HG03060 (cell line): ENCODE measurements around the gene TSPOAP1.

Experiments used
- ATAC-seq: cut with Tn5 transposase; IDR thresholded peaks from one replicate; pipeline ENCODE4 v1.9.1; 2021; ENCODE audit warnings: low read depth, moderate number of reproducible peaks; ENCODE audit not compliant: unreplicated experiment

TSPOAP1 gene

GRCh38 chr17:58362368-58363014 is 33.9 kb upstream of the TSPOAP1 start:
- ATAC-seq, result no peak

- no peak for ATAC-seq
Observed at GRCh38 chr17:58360296-58361063, 31.9 kb upstream of the TSPOAP1 start.

DNA sequence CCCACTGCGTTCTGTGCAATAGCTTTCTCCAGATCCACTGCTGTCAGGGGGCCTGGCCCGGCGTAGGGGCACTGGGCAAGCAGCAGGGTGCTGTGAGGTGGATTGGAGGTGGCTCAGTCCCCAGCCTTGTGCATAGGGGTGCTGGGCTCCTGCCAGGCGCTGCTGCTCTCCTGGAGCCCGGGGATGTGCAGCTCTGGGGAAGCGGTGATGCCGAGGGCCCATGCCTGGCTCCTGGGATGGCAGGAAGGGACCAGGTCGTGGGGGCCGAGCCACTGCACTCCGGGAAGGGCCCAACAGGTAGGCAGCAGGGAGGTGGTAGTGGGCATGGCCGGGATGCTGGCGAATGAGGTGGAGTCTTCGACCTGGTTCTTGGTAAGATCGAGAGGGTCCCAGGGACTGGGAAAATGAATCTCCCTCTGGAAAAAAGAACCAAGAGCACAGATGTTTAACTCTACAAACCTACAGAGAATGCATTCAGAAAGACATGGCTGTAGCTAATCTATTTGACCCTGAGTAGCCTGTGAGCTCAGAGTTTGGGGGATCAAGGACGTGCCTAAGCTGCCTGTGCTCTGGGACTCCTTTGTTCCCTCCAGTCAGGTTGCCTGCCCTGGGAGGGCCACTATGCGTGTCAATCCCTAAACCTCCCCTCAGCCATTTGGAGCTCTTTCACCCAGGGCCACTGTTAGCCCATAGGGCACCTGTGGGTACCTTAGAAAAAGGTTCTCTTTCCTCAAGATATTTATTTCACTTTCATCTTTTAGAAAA is 30.0 kb upstream of the TSPOAP1 start:
- no peak for ATAC-seq

DNA sequence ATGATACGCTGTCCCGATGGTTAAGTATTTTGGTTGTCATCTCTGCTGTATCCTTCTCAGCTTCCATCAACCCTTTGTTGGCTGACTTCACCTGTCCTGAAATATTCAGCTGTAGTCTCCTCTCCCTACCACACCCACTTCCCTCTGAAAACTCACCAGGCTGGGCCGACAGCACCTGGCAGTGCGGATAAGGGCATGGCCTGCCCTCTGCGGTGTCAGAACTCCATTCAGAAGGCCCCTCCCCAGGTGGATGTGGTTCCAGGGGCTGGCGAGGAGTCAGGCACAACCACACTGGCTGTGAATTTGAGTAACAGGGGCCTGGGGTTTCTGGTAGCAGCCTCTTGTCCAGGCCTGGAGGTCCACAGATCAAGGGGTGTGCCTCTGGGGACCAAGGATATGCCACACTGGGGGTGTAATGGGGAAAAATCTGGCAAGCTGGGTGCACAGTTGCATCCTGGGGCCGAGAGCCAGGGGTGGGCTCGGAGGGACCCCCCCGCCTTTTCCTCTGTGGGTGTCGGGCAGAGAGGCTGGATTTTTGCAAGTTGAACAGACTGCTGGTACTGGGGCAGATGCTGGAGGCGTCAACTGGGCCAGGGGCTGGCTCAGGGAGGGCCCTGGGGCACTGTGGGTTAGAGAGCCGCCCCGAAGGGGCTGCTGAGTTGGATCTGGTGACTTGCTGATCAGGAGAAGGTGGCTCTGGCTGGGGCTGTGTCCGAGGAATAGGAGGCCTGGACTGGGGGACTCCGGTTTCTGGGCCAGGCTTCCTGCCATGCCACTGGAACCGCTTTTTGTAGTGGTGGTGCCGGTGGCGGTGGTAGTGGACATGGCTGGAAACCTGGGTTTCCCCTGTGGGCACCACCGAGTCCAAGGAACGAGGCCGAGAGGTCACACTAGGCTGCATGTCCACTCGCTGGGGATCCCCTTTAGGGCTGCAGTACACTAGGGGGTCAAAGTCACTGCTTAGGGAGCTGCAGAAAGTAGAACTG is 29.0 kb upstream of the TSPOAP1 start:
- no peak for ATAC-seq

GRCh38 chr17:58356231-58356630 is 27.6 kb upstream of the TSPOAP1 start:
- ATAC-seq, result no peak

DNA sequence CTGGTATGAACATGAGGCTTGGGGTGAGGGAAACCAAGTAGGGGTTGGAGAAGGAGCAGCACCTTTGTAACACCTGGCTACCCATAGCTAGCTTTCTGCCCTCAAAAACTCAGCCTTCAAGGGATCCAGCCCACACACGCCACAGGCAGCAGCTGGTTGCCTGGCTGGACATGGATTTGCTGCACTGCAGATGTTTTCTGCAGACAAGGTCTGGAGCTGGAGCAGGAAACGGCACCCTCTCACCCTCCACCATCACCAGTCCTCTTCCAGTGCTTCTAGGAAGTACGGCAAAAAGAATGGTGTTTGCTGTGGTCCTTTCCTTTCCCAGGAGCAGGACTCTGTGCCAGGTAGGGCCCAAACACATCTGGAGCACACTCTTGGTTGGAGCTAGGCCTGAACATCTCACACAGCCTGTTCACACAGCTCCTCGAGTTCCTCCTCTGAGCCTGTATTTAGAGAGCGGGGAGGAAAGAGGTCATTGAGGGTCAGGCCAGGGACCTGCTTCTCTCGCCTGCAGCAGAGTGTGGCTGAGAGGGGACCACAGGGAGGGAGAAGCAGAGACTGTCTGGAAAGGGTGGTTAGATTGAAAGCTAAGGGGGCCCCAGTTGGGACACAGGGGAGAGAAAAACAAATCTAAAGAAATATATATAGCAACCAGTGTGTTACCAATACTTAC is 26.1 kb upstream of the TSPOAP1 start:
- no peak for ATAC-seq

- no peak for ATAC-seq
Observed at GRCh38 chr17:58353389-58353825, 24.8 kb upstream of the TSPOAP1 start.

DNA sequence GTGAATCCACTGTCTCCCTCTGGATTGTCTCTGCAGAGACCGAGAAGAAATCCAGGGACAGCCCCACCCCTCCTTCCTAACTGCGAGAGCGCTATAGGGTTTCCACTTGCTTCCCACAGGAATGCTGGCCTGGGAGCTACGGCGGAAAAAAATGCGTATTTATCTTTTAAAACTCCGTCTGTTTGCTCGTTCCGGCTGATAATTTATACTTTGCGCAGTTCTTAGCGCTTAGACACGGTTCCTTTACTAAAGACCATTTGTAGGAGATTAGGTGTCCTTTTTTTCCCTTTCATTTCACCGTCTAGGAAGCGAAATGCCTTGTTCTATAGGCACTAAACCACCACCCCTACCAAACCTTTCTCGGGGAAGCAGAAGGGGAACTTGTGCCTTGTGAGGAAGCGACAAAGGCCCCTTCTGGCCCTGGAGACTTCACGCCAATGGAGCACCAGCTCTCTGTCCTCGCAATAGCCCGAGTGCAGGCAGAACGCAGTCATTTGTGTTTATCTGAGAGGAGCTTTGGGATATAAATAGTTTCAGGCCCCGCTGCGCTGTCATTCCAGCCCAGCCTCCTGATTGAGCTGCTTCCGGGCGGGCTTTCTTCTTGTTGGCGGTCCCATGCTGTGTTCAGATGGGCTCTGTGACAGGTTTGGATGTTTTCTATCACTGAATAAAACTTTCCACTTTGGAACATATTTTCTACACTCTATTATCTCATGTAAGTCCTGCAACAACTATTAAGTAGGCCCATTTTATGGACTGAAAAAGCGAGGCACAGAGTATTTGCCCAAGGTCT is 24.2 kb upstream of the TSPOAP1 start:
- ATAC-seq, result no peak

- ATAC-seq, result peak; percentile 68
Observed at GRCh38 chr17:58351831-58352595, 23.4 kb upstream of the TSPOAP1 start, which contains the start of gene SUPT4H1. SUPT4H1 (minus strand) TSS chr17:58352201; CDS start chr17:58352135, 66 bp downstream.

DNA sequence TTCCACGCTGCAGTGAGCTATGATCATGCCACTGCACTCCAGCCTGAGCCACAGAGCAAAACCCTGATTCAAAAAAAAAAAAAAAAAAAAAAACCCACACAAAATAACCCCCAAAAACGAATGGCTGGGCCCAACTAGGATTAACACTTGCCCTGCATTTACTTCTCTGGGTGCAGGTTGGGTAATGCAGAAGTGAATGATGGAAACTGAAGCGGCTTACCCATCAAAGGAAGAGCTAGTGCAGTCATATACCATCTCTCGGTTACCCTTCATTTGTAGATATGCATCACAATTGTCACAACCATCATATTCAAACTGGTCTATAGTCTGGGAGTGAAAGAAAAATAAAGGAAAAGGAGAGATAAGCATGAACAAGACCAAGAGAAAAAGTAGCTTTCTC is 22.6 kb upstream of the TSPOAP1 start:
- no peak for ATAC-seq

GRCh38 chr17:58348038-58348437 is 19.4 kb upstream of the TSPOAP1 start:
- ATAC-seq, result no peak

GRCh38 chr17:58345500-58345899 is 16.9 kb upstream of the TSPOAP1 start:
- ATAC-seq, result no peak

DNA sequence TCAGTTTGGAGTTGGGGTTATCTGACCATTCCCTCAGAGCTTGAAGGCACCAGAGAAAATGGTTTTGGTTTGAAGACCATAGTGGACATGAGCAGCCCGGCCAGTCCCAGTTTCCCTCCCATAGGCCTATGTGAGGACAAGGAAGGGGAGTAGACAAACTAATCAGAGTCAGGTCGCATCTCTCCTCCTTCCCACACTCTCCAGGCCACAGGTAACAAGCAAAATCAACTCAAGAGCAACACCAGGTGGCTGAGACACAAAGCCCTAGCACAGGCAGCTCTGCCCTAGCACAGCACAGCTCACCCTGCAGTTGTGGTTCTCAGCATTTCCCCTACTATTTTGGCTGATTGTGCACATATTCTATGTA is 16.2 kb upstream of the TSPOAP1 start:
- ATAC-seq, result peak; percentile 25

DNA sequence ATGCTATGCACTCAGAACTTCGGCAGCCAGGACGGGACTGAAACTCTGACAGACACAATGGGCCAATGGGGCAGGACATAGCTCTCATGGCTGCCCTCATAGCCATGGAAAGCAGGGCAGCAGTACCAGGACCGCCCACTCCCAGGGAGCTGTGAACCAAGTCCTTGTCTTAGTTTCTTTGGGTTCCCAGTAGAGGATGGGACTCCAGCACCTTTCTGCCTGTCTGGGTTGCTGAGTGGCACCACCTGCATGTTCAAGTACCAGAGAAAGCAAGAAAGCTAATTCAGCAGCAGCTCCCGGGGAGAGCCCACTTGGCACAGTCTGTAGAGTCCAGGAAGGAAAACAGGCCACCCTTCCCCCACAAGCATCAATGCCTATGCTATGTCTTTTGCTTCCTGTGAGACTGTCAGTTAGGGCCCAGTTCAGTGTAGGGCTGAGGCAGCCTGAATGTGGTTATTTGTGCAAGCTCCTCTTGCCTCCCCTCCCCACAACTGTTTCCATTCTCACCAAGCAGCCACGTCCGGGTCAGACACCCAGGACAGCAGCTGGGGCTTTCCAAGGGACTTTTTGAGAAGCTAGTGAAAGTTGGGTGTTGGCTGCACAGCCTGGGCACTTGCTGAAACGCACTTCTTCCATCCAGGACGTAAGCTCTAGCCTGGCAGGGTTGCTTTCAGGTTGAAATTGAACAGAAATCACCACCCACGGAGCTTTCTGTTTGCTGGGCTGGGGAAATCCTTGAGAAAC is 15.6 kb upstream of the TSPOAP1 start:
- ATAC-seq, result peak; percentile 75

- no peak for ATAC-seq
Observed at GRCh38 chr17:58343131-58343530, 14.5 kb upstream of the TSPOAP1 start.

DNA sequence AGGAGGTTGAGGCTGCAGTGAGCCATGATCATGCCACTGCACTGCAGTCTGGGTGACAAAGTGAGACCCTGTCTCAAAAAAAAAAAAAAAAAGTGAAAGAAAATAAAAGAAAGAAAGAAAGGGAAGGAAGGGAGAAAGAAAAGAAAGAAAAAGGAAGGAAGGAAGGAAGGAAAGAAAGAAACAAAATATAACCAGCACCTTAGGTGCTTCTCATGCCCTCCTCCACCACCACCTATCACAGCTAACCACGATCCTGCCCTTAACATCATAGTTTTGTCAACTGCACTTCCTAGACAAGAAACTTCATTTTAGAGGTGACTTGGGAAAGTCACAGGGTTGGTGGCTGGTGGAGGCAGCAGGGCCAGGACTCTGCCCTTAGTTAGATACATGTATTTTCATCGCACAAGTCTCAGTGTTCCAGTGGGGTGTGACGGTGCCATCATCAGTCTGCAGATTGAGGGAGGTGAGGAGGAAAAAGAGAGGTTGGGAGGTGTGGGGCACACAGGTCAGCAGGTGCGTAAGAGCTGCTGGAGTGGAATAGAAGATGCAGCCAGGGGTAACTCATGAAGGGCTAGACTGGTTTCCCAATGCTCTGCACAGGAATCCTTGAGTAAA is 13.4 kb upstream of the TSPOAP1 start:
- ATAC-seq, result no peak
